ENCODE data around the gene TNIK.

Gene TNIK

GRCh38 chr3:171276923-171277322 lies 183.3 kb downstream of the TNIK start:
- DNase-seq, result no peak

GRCh38 chr3:171274222-171274621 lies 186.0 kb downstream of the TNIK start:
- no peak for DNase-seq

GRCh38 chr3:171270541-171270940 lies 189.7 kb downstream of the TNIK start:
- no peak for DNase-seq

- peak; percentile 35 for DNase-seq
These were observed 190.7 kb downstream of the TNIK start for GRCh38 chr3:171269542-171269941.

GRCh38 chr3:171268677-171269076 lies 191.5 kb downstream of the TNIK start:
- DNase-seq, result no peak

GRCh38 chr3:171267104-171267503 lies 193.1 kb downstream of the TNIK start:
- no peak for DNase-seq

- no peak for DNase-seq
These were observed 193.5 kb downstream of the TNIK start for GRCh38 chr3:171266740-171267073.

GRCh38 chr3:171266034-171266739 lies 194.0 kb downstream of the TNIK start:
- no peak for DNase-seq

GRCh38 chr3:171264758-171265157 lies 195.4 kb downstream of the TNIK start:
- DNase-seq, result no peak

GRCh38 chr3:171262431-171262830 lies 197.8 kb downstream of the TNIK start:
- DNase-seq, result no peak

GRCh38 chr3:171261487-171261886 lies 198.7 kb downstream of the TNIK start:
- DNase-seq, result no peak

GRCh38 chr3:171260899-171261298 lies 199.3 kb downstream of the TNIK start:
- DNase-seq, result no peak

- DNase-seq, result no peak
These were observed 199.7 kb downstream of the TNIK start for GRCh38 chr3:171260466-171260865.

GRCh38 chr3:171258316-171258715 lies 201.9 kb downstream of the TNIK start:
- no peak for DNase-seq

GRCh38 chr3:171257251-171258203 lies 202.7 kb downstream of the TNIK start:
- no peak for DNase-seq

- DNase-seq, result no peak
These were observed 203.6 kb downstream of the TNIK start for GRCh38 chr3:171256445-171257250.

- peak; percentile 50 for DNase-seq
These were observed 204.9 kb downstream of the TNIK start for GRCh38 chr3:171255236-171255806.

- no peak for DNase-seq
These were observed 205.9 kb downstream of the TNIK start for GRCh38 chr3:171254315-171254714.

- peak; percentile 56 for DNase-seq
These were observed 208.4 kb downstream of the TNIK start for GRCh38 chr3:171251835-171252234.

GRCh38 chr3:171250444-171250843 lies 209.8 kb downstream of the TNIK start:
- DNase-seq, result no peak

GRCh38 chr3:171249245-171249644 lies 211.0 kb downstream of the TNIK start:
- DNase-seq, result no peak

- DNase-seq, result no peak
These were observed 211.6 kb downstream of the TNIK start for GRCh38 chr3:171248426-171249111.

All from CD4-positive, alpha-beta T cell treated with Interleukin-12 subunit alpha and Interleukin-12 subunit beta, for 1 hour (primary cell).